HUDEP-2 (cell line): Measurements from ENCODE around the gene SPG7.

ENCODE experiments used
- DNase-seq, 76 experiments: peaks; one replicate each; lab custom pipeline; 2025; ENCODE audit not compliant: unreplicated experiment in 76 of 76; lab: John Stamatoyannopoulos, UW

Gene SPG7

GRCh38 chr16:89593841-89594240, 85.6 kb downstream of the SPG7 start:
- DNase-seq = no peak

- DNase-seq = no peak
These were observed 87.3 kb downstream of the SPG7 start for GRCh38 chr16:89595330-89596060.

GRCh38 chr16:89596061-89596689, 88.0 kb downstream of the SPG7 start:
- no peak for DNase-seq

- no peak for DNase-seq
These were observed 88.9 kb downstream of the SPG7 start for GRCh38 chr16:89596957-89597649.

GRCh38 chr16:89598199-89598598, 90.0 kb downstream of the SPG7 start:
- peak in 3 of 76 experiments; percentile 10 to 23 (median 22) for DNase-seq

- peak in 13 of 76 experiments; percentile 4 to 41 (median 10) for DNase-seq
These were observed 91.3 kb downstream of the SPG7 start for GRCh38 chr16:89599451-89599858.

- DNase-seq = no peak
These were observed 91.7 kb downstream of the SPG7 start for GRCh38 chr16:89599902-89600301.

- no peak for DNase-seq
These were observed 92.2 kb downstream of the SPG7 start for GRCh38 chr16:89600427-89600826.

GRCh38 chr16:89600956-89601355, 92.8 kb downstream of the SPG7 start:
- DNase-seq = no peak

GRCh38 chr16:89601906-89602272, 93.7 kb downstream of the SPG7 start:
- DNase-seq = no peak

- peak in 3 of 76 experiments; percentile 5 to 19 (median 10) for DNase-seq
These were observed 94.2 kb downstream of the SPG7 start for GRCh38 chr16:89602273-89602951.

- DNase-seq = no peak
These were observed 94.9 kb downstream of the SPG7 start for GRCh38 chr16:89602952-89603590.

GRCh38 chr16:89604764-89605163, 96.6 kb downstream of the SPG7 start:
- DNase-seq = no peak

GRCh38 chr16:89605186-89605970, 97.2 kb downstream of the SPG7 start:
- DNase-seq = no peak

- no peak for DNase-seq
These were observed 97.8 kb downstream of the SPG7 start for GRCh38 chr16:89606006-89606405.
